HepG2 (cell line): ENCODE results near the gene WDHD1.

ENCODE experiments used
- ATF1 ChIP-seq: IDR thresholded peaks from 2 replicates; pipeline ENCODE4 v1.6.1; 2016; ENCODE audit warnings: mild to moderate bottlenecking, control low read depth
- HINFP ChIP-seq: sonication (generic); formaldehyde crosslinking; IDR thresholded peaks from 2 replicates; pipeline ENCODE4 v1.4.0; 2020; ENCODE audit warnings: low read depth, mild to moderate bottlenecking, missing genetic modification reagents
- MTA3 ChIP-seq: sonication (generic); formaldehyde crosslinking; IDR thresholded peaks from 2 replicates; pipeline ENCODE4 v1.4.0; 2020; ENCODE audit warnings: missing genetic modification reagents
- ONECUT2 ChIP-seq: sonication (generic); formaldehyde crosslinking; IDR thresholded peaks from 2 replicates; pipeline ENCODE4 v1.4.0; 2020; ENCODE audit warnings: missing genetic modification reagents
- POLR2A ChIP-seq, 2 experiments: IDR thresholded peaks; 2 replicates each; pipeline ENCODE4 v1.6.1; 2011; ENCODE audit warnings: low read depth in 2 of 2, low read length in 2 of 2, mild to moderate bottlenecking in 1 of 2, moderate library complexity in 1 of 2; ENCODE audit not compliant: insufficient read depth in 1 of 2
- REST ChIP-seq, 2 experiments: IDR thresholded peaks; 2 replicates each; pipeline ENCODE4 v1.6.1; 2011 to 2012; ENCODE audit warnings: low read length in 2 of 2, borderline replicate concordance in 1 of 2, low read depth in 1 of 2, mild to moderate bottlenecking in 1 of 2, moderate library complexity in 1 of 2
- SP1 ChIP-seq, 2 experiments: fragments of 450-650 bp in 1 of 2; sonication (generic) in 1 of 2; formaldehyde crosslinking in 1 of 2; IDR thresholded peaks; 2 replicates each; pipeline versions ENCODE4 v1.4.0 to v1.6.1; 2016 to 2020; ENCODE audit warnings: missing genetic modification reagents in 1 of 2
- TRAFD1 ChIP-seq: sonication (generic); formaldehyde crosslinking; IDR thresholded peaks from 2 replicates; pipeline ENCODE4 v1.5.1; 2020; ENCODE audit warnings: missing genetic modification reagents, mild to moderate bottlenecking, borderline replicate concordance
- ZHX2 ChIP-seq, 2 experiments: sonication (generic) in 1 of 2; formaldehyde crosslinking in 1 of 2; IDR thresholded peaks; 2 replicates each; pipeline versions ENCODE4 v1.6.1 to v1.9.0; 2014 to 2022; ENCODE audit warnings: antibody characterized with exemption in 1 of 2, borderline replicate concordance in 1 of 2, inconsistent platforms in 1 of 2, low read depth in 1 of 2, missing genetic modification reagents in 1 of 2
- ZNF552 ChIP-seq: sonication (generic); formaldehyde crosslinking; IDR thresholded peaks from 2 replicates; pipeline ENCODE4 v1.9.0; 2022; ENCODE audit warnings: missing genetic modification reagents, mild to moderate bottlenecking, borderline replicate concordance

- no peak for TF ChIP-seq POLR2A (IDR thresholded peaks at IDR 0.05; ENCODE audit: insufficient read depth in 1 of 2, low read depth in 2 of 2, low read length in 2 of 2)
- no peak for TF ChIP-seq ZNF552 (CRISPR knock-in tag)
- TF ChIP-seq MTA3 = no peak
- no peak for TF ChIP-seq ONECUT2 (CRISPR knock-in tag)
- TF ChIP-seq TRAFD1 (CRISPR knock-in tag) = no peak
- no peak for TF ChIP-seq ATF1
- TF ChIP-seq SP1 (IDR thresholded peaks at IDR 0.05) = no peak
- no peak for TF ChIP-seq SP1 (CRISPR knock-in tag; IDR thresholded peaks at IDR 0.05)
- TF ChIP-seq REST (IDR thresholded peaks at IDR 0.05; ENCODE audit: borderline replicate concordance in 1 of 2, low read depth in 1 of 2, low read length in 2 of 2) = no peak
- no peak for TF ChIP-seq ZHX2 (IDR thresholded peaks at IDR 0.05; ENCODE audit: low read depth)
- no peak for TF ChIP-seq ZHX2 (CRISPR knock-in tag; IDR thresholded peaks at IDR 0.05; ENCODE audit: borderline replicate concordance)
- no peak for TF ChIP-seq HINFP (CRISPR knock-in tag)
Observed at GRCh38 chr14:55045087-55045486, 18.2 kb upstream of the WDHD1 start.
